HG02623 (cell line): Measurements from ENCODE around the gene MIP.
"Not testable (repeated sequence)": the region's sequence is repeated elsewhere in the genome, so short reads cannot be mapped to it uniquely, and the experiment has no call there.

Experiments
- ATAC-seq: cut with Tn5 transposase; IDR thresholded peaks from one replicate; pipeline ENCODE4 v1.9.1; 2021; ENCODE audit warnings: moderate library complexity; ENCODE audit not compliant: unreplicated experiment

MIP gene

DNA sequence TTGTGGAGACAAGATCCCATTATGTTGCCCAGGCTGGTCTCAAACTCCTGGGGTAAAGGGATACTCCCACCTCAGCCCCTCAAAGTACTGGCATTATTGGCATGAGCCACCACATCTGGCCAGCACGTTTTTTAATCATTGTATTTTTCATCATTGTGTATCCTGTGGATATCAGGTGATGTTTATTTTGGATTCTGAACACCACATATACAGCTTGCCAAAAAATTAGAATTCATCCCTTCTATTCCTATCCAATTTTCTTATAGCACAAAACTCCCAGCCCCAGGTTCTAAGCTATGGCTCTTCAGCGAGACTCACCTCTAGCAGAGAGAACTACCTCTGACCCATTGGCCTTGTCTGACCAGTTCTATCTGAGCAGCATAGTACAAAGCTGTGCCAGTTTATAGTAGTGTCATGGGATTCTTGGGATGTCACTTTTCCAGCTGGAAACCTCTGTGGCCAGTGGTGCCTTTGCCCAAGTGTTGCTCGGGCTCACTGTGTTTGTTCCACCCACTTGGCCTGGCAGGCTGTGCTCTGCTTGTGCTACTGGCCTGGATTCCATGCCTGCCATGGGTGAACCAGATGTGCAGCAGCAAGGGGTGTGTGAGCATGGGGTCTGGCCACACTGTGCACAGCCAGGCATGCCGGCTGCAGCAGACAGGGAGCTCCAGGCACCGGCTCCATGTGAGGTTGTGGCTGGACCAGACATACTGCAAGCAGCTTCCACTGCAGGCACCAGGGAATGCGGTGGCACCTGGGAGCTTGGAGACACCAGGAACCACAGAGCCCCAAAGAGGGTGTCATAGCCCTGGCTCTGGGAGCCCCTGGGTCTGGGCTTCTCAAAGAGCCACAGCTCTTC, 42.4 kb downstream of the MIP start:
- ATAC-seq, result no peak

DNA sequence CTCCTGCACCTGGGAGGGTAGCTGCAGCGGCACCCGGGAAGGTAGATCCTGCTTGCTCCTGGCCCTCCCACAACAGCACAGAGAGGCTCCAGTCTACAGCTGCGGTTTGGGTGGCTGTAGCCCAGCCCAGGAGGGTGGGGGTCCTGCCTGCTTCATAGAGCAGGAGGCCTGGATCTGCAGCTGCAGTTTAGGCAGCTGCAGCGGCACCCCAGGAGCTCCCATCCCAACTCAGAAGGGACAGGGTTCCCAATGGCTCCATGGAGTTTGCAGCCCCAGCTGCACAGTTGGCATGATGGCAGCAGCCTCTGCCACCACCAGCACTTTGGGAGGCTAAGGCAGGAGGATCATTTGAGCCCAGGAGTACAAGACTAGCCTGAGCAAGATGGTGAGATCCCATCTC, 43.7 kb downstream of the MIP start:
- ATAC-seq, result no peak

DNA sequence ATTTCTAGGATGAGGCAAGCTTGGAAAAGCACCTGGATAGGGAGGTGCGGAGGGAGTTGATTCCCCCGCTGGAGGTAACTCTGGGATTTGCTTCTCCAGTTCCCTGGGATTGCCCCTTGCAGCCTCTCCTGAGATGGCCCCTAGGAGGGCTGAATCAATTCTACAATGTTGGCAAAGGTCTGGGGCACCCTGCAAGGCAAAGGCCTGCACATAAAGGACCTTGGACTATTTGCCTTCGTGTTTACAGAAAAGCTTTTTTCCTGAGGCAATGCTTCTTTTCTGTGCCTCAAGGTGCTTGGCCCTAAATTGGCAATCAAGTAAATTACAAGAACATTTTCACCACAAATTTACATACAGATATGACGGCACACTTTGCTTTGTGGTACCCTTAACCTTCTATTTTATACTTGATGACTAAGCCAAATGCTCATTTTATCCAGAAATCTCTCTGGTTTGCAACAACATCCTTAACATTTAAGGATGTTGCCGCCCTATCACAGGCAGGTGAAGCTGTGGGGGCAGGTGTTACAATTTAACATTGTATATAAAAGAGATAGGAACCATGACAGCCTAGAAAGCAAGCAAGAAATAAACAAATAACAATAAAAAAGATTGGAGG, 45.5 kb downstream of the MIP start:
- ATAC-seq, result no peak

DNA sequence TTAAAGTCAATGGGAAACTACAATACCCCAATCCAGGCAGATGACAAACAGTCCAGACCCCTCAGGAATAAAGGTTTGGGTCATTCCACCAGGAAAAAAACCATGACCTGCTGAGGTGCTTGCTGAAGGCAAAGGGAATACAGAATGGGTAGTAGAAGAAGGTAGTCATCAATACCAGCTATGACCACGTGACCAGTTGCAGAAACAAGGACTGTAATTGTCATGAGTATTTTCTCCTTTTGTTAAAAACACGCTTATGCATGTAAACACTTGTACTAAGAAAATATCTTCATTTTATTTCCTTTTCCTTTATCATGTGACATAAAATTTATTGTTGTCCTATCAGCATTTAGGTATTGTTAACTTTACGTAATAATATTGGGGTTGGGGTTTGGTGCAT, 50.2 kb downstream of the MIP start:
- not testable (repeated sequence) for ATAC-seq

DNA sequence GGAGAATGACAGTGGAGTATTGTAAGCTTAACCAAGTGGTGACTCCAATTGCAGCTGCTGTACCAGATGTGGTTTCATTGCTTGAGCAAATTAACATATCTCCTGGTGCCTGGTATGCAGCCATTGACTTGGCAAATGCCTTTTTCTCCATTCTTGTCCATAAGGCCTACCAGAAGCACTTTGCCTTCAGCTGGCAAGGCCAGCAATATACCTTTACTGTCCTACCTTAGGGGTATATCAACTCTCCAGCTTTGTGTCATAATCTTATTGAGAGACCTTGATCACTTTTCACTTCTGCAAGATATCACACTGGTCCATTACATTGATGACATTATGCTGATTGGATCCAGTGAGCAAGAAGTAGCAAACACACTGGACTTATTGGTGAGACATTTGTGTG, 52.8 kb downstream of the MIP start:
- not testable (repeated sequence) for ATAC-seq

DNA sequence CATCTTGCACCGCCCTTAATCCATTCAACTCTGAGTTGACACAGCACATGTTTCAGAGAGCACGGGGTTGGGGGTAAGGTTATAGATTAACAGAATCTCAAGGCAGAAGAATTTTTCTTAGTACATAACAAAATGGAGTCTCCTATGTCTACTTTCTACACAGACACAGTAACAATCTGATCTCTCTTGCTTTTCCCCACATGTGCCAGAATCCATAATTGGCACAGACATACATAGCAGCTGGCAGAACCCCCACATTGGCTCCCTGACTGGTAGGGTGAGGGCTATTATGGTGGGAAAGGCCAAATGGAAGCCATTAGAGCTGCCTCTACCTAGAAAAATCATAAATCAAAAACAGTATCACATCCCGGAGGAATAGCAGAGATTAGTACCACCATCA, 53.3 kb downstream of the MIP start:
- not testable (repeated sequence) for ATAC-seq
